GM12878 (cell line): ENCODE data around the gene IRF9. TPM values are rescaled to one million over a fixed set of nuclear protein-coding genes. Genes with fewer than 3 reads are reported as not detected.
A peak's percentile ranks its signal among the peaks of the same experiment; 100 is the strongest.

Experiments
- ATF7 ChIP-seq: fragments of 450-650 bp; IDR thresholded peaks from 2 replicates; pipeline ENCODE4 v1.6.1; 2016; ENCODE audit warnings: low read depth, mild to moderate bottlenecking
- BMI1 ChIP-seq: fragments of 450-650 bp; IDR thresholded peaks from 2 replicates; pipeline ENCODE4 v1.6.1; 2016; ENCODE audit warnings: mild to moderate bottlenecking, moderate library complexity, borderline replicate concordance
- ETV6 ChIP-seq, 2 experiments: fragments of 450-650 bp in 1 of 2; IDR thresholded peaks in 1 of 2; conservative IDR thresholded peaks in 1 of 2; 2 replicates each; pipeline ENCODE4 v1.6.1; 2014; ENCODE audit warnings: antibody characterized with exemption in 1 of 2, borderline replicate concordance in 1 of 2, low read depth in 1 of 2, mild to moderate bottlenecking in 1 of 2, moderate library complexity in 1 of 2
- GABPA ChIP-seq: IDR thresholded peaks from 2 replicates; pipeline ENCODE4 v1.6.1; 2014; ENCODE audit warnings: antibody characterized with exemption, low read depth, mild to moderate bottlenecking, inconsistent platforms
- HDAC2 ChIP-seq: fragments of 200-600 bp; sonication (generic); IDR thresholded peaks from 2 replicates; pipeline ENCODE4 v1.6.1; 2017
- IKZF1 ChIP-seq: fragments of 450-650 bp; conservative IDR thresholded peaks from 2 replicates; pipeline ENCODE4 v1.6.1; 2017; ENCODE audit warnings: antibody characterized with exemption, mild to moderate bottlenecking
- IKZF2 ChIP-seq, 2 experiments: fragments of 450-650 bp; IDR thresholded peaks; 2 replicates each; pipeline ENCODE4 v1.6.1; 2017; ENCODE audit warnings: mild to moderate bottlenecking in 2 of 2, moderate library complexity in 2 of 2
- IRF4 ChIP-seq: IDR thresholded peaks from 2 replicates; pipeline ENCODE4 v1.6.1; 2011; ENCODE audit warnings: low read depth, low read length
- JUNB ChIP-seq: IDR thresholded peaks from 2 replicates; pipeline ENCODE4 v1.6.1; 2016; ENCODE audit warnings: antibody characterized with exemption, mild to moderate bottlenecking
- JUND ChIP-seq: IDR thresholded peaks from 2 replicates; pipeline ENCODE4 v1.6.1; 2012; ENCODE audit warnings: low read depth, mild to moderate bottlenecking, low read length, improper control_type of control experiment, moderate library complexity
- MEF2B ChIP-seq: fragments of 450-650 bp; IDR thresholded peaks from 2 replicates; pipeline ENCODE4 v1.6.1; 2018; ENCODE audit warnings: mild to moderate bottlenecking, moderate library complexity; ENCODE audit not compliant: partially characterized antibody, poor library complexity, severe bottlenecking
- MXI1 ChIP-seq: fragments of 150-350 bp; IDR thresholded peaks from 2 replicates; pipeline ENCODE4 v1.6.1; 2011; ENCODE audit warnings: low read depth, mild to moderate bottlenecking, inconsistent platforms, low read length, improper control_type of control experiment
- POLR2AphosphoS5 ChIP-seq: IDR thresholded peaks from 2 replicates; pipeline ENCODE4 v1.6.1; 2011; ENCODE audit warnings: mild to moderate bottlenecking, low read length, inconsistent platforms
- RAD51 ChIP-seq: fragments of 450-650 bp; IDR thresholded peaks from 2 replicates; pipeline ENCODE4 v1.6.1; 2016; ENCODE audit warnings: moderate library complexity, mild to moderate bottlenecking, inconsistent platforms
- RB1 ChIP-seq: fragments of 450-650 bp; formaldehyde crosslinking; IDR thresholded peaks from 2 replicates; pipeline ENCODE4 v1.6.1; 2017; ENCODE audit warnings: mild to moderate bottlenecking, borderline replicate concordance
- RFX5 ChIP-seq: IDR thresholded peaks from 2 replicates; pipeline ENCODE4 v1.6.1; 2011; ENCODE audit warnings: low read depth, low read length, improper control_type of control experiment
- RUNX3 ChIP-seq: IDR thresholded peaks from 2 replicates; pipeline ENCODE4 v1.6.1; 2012; ENCODE audit warnings: low read length, inconsistent platforms
- SIX5 ChIP-seq: IDR thresholded peaks from 2 replicates; pipeline ENCODE4 v1.6.1; 2011; ENCODE audit warnings: mild to moderate bottlenecking, low read depth, low read length, moderate library complexity; ENCODE audit not compliant: severe bottlenecking
- SMAD1 ChIP-seq: fragments of 450-650 bp; IDR thresholded peaks from 2 replicates; pipeline ENCODE4 v1.6.1; 2018; ENCODE audit warnings: mild to moderate bottlenecking, low read depth; ENCODE audit not compliant: partially characterized antibody
- SMARCA5 ChIP-seq: fragments of 450-650 bp; IDR thresholded peaks from 2 replicates; pipeline ENCODE4 v1.6.1; 2017; ENCODE audit warnings: mild to moderate bottlenecking
- SREBF1 ChIP-seq: IDR thresholded peaks from 2 replicates; pipeline ENCODE4 v1.6.1; 2012; ENCODE audit warnings: mild to moderate bottlenecking, low read length
- STAT3 ChIP-seq: IDR thresholded peaks from 2 replicates; pipeline ENCODE4 v1.6.1; 2011; ENCODE audit warnings: low read depth, low read length, improper control_type of control experiment
- TBL1XR1 ChIP-seq: IDR thresholded peaks from 2 replicates; pipeline ENCODE4 v1.6.1; 2012; ENCODE audit warnings: low read depth, low read length, improper control_type of control experiment
- TCF12 ChIP-seq: IDR thresholded peaks from 2 replicates; pipeline ENCODE4 v1.6.1; 2011; ENCODE audit warnings: low read depth, mild to moderate bottlenecking, low read length
- TCF7 ChIP-seq: IDR thresholded peaks from 2 replicates; pipeline ENCODE4 v1.6.1; 2014; ENCODE audit warnings: antibody characterized with exemption, borderline replicate concordance
- YY1 ChIP-seq: IDR thresholded peaks from 2 replicates; pipeline ENCODE4 v1.6.1; 2011; ENCODE audit warnings: low read depth, mild to moderate bottlenecking, low read length
- ZBTB40 ChIP-seq: fragments of 450-650 bp; IDR thresholded peaks from 2 replicates; pipeline ENCODE4 v1.6.1; 2016; ENCODE audit warnings: mild to moderate bottlenecking, moderate library complexity, borderline replicate concordance
- ZNF24 ChIP-seq: fragments of 450-650 bp; IDR thresholded peaks from 2 replicates; pipeline ENCODE4 v1.6.1; 2017; ENCODE audit warnings: antibody characterized with exemption, mild to moderate bottlenecking
- polyA plus RNA-seq, 11 experiments: library from polyadenylated mRNA; depleted of rRNA in 4 of 11; unstranded in 6 of 11; stranded (reverse) in 5 of 11; fragments of >200 nt; fragmentation: Nextera tagmentation in 4 of 11; fragmentation: Illumina TruSeq in 1 of 11; extraction: Ambion mirVana in 4 of 11; extraction: Trizol in 1 of 11; gene quantifications; 1 replicate in 1 of 11; 2 replicates in 10 of 11; pipeline versions ENCODE4 v1.2.1 to v1.2.3, GENCODE V29; 2011 to 2016; ENCODE audit warnings: inconsistent platforms in 2 of 11, missing spikeins in 2 of 11, low read depth in 1 of 11
- total RNA-seq, 4 experiments: library from RNA; depleted of rRNA in 3 of 4; stranded (reverse); fragments of >200 nt in 3 of 4; fragmentation: Illumina TruSeq in 1 of 4; extraction: Trizol in 1 of 4; gene quantifications; 2 replicates each; pipeline versions ENCODE4 v1.2.1 to v1.2.3, GENCODE V29; 2013 to 2021

Gene IRF9
- total and polyA plus RNA-seq, 10 of the 15 experiments (the other 5 are each of a cell fraction or from before 2014, with no cell fraction given): 47.6 to 234 (median 148) TPM

GRCh38 chr14:24114532-24115421 is 46.3 kb upstream of the IRF9 start, which contains the start of the genes DCAF11 and NRL (continued):
- TF ChIP-seq ZBTB40 (peak; percentile 32; the same call in 1 of the 2 replicates), POLR2AphosphoS5 (peak; percentile 63), MXI1 (no peak; the same call in none of the 2 replicates), IRF4 (no peak), TCF12 (no peak), SIX5 (no peak), ZNF24 (no peak), SREBF1 (0 out of 2 replicates have a peak, but pooled peaks have one; percentile 3), BMI1 (no peak), RUNX3 (peak; percentile 54), TBL1XR1 (peak; percentile 60; the same call in 1 of the 2 replicates), HDAC2 (no peak), GABPA (no peak), RB1 (no peak), IKZF1 (peak; percentile 23), ATF7 (no peak; the same call in 1 of the 2 replicates), SMAD1 (no peak), JUNB (no peak), ETV6 (conservative IDR thresholded peaks at IDR 0.05 in 1 of 2, IDR thresholded peaks at IDR 0.05 in 1 of 2; ENCODE audit: borderline replicate concordance in 1 of 2, low read depth in 1 of 2) (0 out of 4 replicates have a peak, but pooled peaks of 1 of the 2 experiments have one; percentile 3), SMARCA5 (no peak), MEF2B (no peak), STAT3 (no peak), YY1 (0 out of 2 replicates have a peak, but pooled peaks have one; percentile 18), IKZF2 (IDR thresholded peaks at IDR 0.05) (no peak), JUND (peak; percentile 38; the same call in 1 of the 2 replicates), TCF7 (no peak), RAD51 (peak; percentile 94), RFX5 (peak; percentile 86)
